WTC11 (cell line): Measurements from ENCODE around the gene TXNRD2. TPM values are rescaled to one million over a fixed set of nuclear protein-coding genes. Genes with fewer than 3 reads are reported as not detected.

Source experiments
- ATAC-seq: fragments of 200-7000 bp; cut with Tn5 transposase; 2 replicates; pipeline ENCODE4 v1.10.0; 2021; ENCODE audit warnings: mild to moderate bottlenecking, moderate library complexity
- CTCF ChIA-PET: fragments of 300-600 bp; sonication (Branson Sonifier 250); formaldehyde crosslinking; loops from one replicate; lab custom pipeline; 2021; ENCODE audit warnings: antibody characterized with exemption; lab: Charles Lee
- POLR2A ChIA-PET: fragments of 350-600 bp; sonication (Branson Sonifier 250); formaldehyde crosslinking; loops from one replicate; lab custom pipeline; 2021; ENCODE audit warnings: antibody characterized with exemption; lab: Charles Lee
- DNase-seq: peaks from one replicate; pipeline ENCODE4 v3.0.0; 2021; ENCODE audit warnings: low spot score
- H3K27ac Mint-ChIP-seq: 2 replicates; pipeline ENCODE4 v1.8.0; 2021; ENCODE audit warnings: mixed read lengths
- H3K27me3 Mint-ChIP-seq: 2 replicates; pipeline ENCODE4 v1.8.0; 2021; ENCODE audit warnings: low read depth, mild to moderate bottlenecking, moderate library complexity, mixed read lengths
- H3K36me3 Mint-ChIP-seq: 2 replicates; pipeline ENCODE4 v1.8.0; 2021; ENCODE audit warnings: mixed read lengths
- H3K4me1 Mint-ChIP-seq: 2 replicates; pipeline ENCODE4 v1.8.0; 2022; ENCODE audit warnings: mixed read lengths
- H3K4me3 Mint-ChIP-seq: 2 replicates; pipeline ENCODE4 v1.8.0; 2021; ENCODE audit warnings: mild to moderate bottlenecking, moderate library complexity, mixed read lengths
- H3K9me3 Mint-ChIP-seq: 2 replicates; pipeline ENCODE4 v1.8.0; 2021; ENCODE audit warnings: mixed read lengths
- ESRRA ChIP-seq: sonication (generic); formaldehyde crosslinking; IDR thresholded peaks from 2 replicates; pipeline ENCODE4 v1.8.1; 2022; ENCODE audit warnings: mild to moderate bottlenecking, missing genetic modification reagents, borderline replicate concordance
- GABPB1 ChIP-seq: sonication (generic); formaldehyde crosslinking; IDR thresholded peaks from 2 replicates; pipeline ENCODE4 v1.8.1; 2023; ENCODE audit warnings: mild to moderate bottlenecking, missing genetic modification reagents
- HMGA2 ChIP-seq: fragments of 250-450 bp; sonication (Bioruptor Pico); IDR thresholded peaks from 2 replicates; pipeline ENCODE4 v1.4.0; 2021; ENCODE audit warnings: mild to moderate bottlenecking, moderate library complexity
- JUN ChIP-seq: sonication (generic); formaldehyde crosslinking; IDR thresholded peaks from 2 replicates; pipeline ENCODE4 v1.8.0; 2023; ENCODE audit warnings: mild to moderate bottlenecking, missing genetic modification reagents
- KAT7 ChIP-seq: sonication (generic); formaldehyde crosslinking; IDR thresholded peaks from 2 replicates; pipeline ENCODE4 v1.8.1; 2023; ENCODE audit warnings: missing genetic modification reagents, mild to moderate bottlenecking, borderline replicate concordance
- NFATC4 ChIP-seq: fragments of 250-450 bp; sonication (Bioruptor Pico); IDR thresholded peaks from 2 replicates; pipeline ENCODE4 v1.9.0; 2021; ENCODE audit warnings: mild to moderate bottlenecking
- NFE2L1 ChIP-seq: sonication (generic); formaldehyde crosslinking; IDR thresholded peaks from 2 replicates; pipeline ENCODE4 v1.8.1; 2023; ENCODE audit warnings: missing genetic modification reagents
- NR3C1 ChIP-seq: sonication (generic); formaldehyde crosslinking; conservative IDR thresholded peaks from 2 replicates; pipeline ENCODE4 v1.8.1; 2023; ENCODE audit warnings: low read depth, mild to moderate bottlenecking, missing genetic modification reagents
- SMAD3 ChIP-seq: sonication (generic); formaldehyde crosslinking; IDR thresholded peaks from 2 replicates; pipeline ENCODE4 v1.8.0; 2022; ENCODE audit warnings: missing genetic modification reagents, mild to moderate bottlenecking, borderline replicate concordance
- TEAD4 ChIP-seq: sonication (generic); formaldehyde crosslinking; IDR thresholded peaks from 2 replicates; pipeline ENCODE4 v1.8.0; 2022; ENCODE audit warnings: mild to moderate bottlenecking, missing genetic modification reagents
- ZNF219 ChIP-seq: sonication (generic); formaldehyde crosslinking; IDR thresholded peaks from 2 replicates; pipeline ENCODE4 v1.8.0; 2023; ENCODE audit warnings: missing genetic modification reagents, mild to moderate bottlenecking, borderline replicate concordance
- ZNF232 ChIP-seq: sonication (generic); formaldehyde crosslinking; IDR thresholded peaks from 2 replicates; pipeline ENCODE4 v1.8.0; 2022; ENCODE audit warnings: mild to moderate bottlenecking, missing genetic modification reagents
- total RNA-seq: library from RNA; stranded (reverse); gene quantifications from 3 replicates; pipeline ENCODE4 v1.2.3, GENCODE V29; 2021
- TF ChIP-seq, protein P1 (sequence below): fragments of 250-450 bp; sonication (Bioruptor Pico); IDR thresholded peaks from 2 replicates; pipeline ENCODE4 v1.9.0; 2021; ENCODE audit warnings: moderate library complexity, mild to moderate bottlenecking, inconsistent platforms, borderline replicate concordance
- TF ChIP-seq, protein P2 (sequence below): fragments of 250-450 bp; sonication (Bioruptor Pico); IDR thresholded peaks from 2 replicates; pipeline ENCODE4 v2.1.2; 2022; ENCODE audit warnings: mild to moderate bottlenecking, moderate library complexity
- TF ChIP-seq, protein P3 (sequence below): fragments of 250-450 bp; sonication (Bioruptor Pico); IDR thresholded peaks from 2 replicates; pipeline ENCODE4 v1.9.0; 2021; ENCODE audit warnings: mild to moderate bottlenecking
- TF ChIP-seq, protein P4 (sequence below): sonication (generic); formaldehyde crosslinking; IDR thresholded peaks from 2 replicates; pipeline ENCODE4 v1.8.1; 2022; ENCODE audit warnings: low read depth, mild to moderate bottlenecking, moderate library complexity, missing genetic modification reagents, borderline replicate concordance
- TF ChIP-seq, protein P5 (sequence below): sonication (generic); formaldehyde crosslinking; IDR thresholded peaks from 2 replicates; pipeline ENCODE4 v1.8.1; 2022; ENCODE audit warnings: mild to moderate bottlenecking, moderate library complexity, missing genetic modification reagents

TXNRD2 gene
- total RNA-seq, 1 experiment from 2014 or later: 15.9 TPM

DNA sequence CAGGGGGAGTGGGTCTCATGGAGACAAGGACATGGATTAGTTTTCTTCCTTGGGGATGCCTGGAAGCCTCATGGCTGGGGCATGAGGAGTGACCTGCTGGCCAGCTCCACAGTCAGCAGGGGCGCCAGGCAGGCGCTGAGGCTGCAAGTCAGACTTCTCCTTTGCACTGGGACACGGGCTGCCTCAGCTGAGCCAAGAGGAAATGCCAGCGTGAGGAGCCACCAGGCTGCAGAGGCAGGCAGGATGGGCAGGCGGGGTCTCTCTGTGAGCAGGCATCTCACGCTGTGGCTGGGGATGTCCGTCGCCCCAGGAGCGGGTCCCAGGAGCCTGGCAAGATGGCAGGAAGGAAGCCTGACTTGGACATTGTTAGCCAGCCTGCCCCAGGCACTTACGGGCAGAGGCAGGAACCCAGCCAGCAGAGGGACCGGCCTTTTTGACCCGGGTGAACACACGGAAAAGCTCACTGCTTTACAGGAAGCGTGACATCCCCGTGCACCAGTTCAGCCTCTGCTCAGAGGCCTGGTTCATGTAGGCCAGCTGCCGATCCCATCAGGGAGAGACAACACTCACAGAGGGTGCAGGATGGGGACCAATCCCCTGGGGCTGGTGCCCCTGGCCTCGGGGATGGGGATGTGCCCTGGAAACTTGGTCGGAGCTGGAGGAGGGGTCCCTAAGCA is 97.1 kb downstream of the TXNRD2 start:
- Mint-ChIP-seq H3K4me3 (no peak overlapping the region), H3K36me3 (peaks cover 15% of the 10 kb centered on the region), H3K27ac (0 out of 2 replicates have a peak overlapping the region, but pooled peaks have one; percentile 23), H3K27me3 (no peaks in the 10 kb centered on the region), H3K4me1 (peaks cover 9% of the 10 kb centered on the region), H3K9me3 (peaks cover 9% of the 10 kb centered on the region)
- no peak for DNase-seq
- ChIA-PET POLR2A (interaction anchor here (1.3 kb wide), 1 partner anchor 11 kb away, joined by 4 read pairs; no protein-coding TSS in a partner anchor), CTCF (no interaction called here)
- TF ChIP-seq JUN (CRISPR knock-in tag) (no peak), TEAD4 (CRISPR knock-in tag) (no peak), GABPB1 (no peak), NR3C1 (CRISPR knock-in tag) (no peak), ZNF232 (CRISPR knock-in tag) (no peak), NFATC4 (CRISPR knock-in tag) (no peak), SMAD3 (CRISPR knock-in tag) (no peak), HMGA2 (CRISPR knock-in tag) (no peak), KAT7 (CRISPR knock-in tag) (no peak), ZNF219 (CRISPR knock-in tag) (no peak), ESRRA (CRISPR knock-in tag) (no peak)
- TF ChIP-seq, protein P1, sequence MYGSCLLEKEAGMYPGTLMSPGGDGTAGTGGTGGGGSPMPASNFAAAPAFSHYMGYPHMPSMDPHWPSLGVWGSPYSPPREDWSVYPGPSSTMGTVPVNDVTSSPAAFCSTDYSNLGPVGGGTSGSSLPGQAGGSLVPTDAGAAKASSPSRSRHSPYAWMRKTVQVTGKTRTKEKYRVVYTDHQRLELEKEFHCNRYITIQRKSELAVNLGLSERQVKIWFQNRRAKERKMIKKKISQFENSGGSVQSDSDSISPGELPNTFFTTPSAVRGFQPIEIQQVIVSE (CRISPR knock-in tag): no peak
- TF ChIP-seq, protein P2, sequence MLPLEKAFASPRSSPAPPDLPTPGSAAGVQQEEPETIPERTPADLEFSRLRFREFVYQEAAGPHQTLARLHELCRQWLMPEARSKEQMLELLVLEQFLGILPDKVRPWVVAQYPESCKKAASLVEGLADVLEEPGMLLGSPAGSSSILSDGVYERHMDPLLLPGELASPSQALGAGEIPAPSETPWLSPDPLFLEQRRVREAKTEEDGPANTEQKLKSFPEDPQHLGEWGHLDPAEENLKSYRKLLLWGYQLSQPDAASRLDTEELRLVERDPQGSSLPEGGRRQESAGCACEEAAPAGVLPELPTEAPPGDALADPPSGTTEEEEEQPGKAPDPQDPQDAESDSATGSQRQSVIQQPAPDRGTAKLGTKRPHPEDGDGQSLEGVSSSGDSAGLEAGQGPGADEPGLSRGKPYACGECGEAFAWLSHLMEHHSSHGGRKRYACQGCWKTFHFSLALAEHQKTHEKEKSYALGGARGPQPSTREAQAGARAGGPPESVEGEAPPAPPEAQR: no peak
- TF ChIP-seq, protein P3, sequence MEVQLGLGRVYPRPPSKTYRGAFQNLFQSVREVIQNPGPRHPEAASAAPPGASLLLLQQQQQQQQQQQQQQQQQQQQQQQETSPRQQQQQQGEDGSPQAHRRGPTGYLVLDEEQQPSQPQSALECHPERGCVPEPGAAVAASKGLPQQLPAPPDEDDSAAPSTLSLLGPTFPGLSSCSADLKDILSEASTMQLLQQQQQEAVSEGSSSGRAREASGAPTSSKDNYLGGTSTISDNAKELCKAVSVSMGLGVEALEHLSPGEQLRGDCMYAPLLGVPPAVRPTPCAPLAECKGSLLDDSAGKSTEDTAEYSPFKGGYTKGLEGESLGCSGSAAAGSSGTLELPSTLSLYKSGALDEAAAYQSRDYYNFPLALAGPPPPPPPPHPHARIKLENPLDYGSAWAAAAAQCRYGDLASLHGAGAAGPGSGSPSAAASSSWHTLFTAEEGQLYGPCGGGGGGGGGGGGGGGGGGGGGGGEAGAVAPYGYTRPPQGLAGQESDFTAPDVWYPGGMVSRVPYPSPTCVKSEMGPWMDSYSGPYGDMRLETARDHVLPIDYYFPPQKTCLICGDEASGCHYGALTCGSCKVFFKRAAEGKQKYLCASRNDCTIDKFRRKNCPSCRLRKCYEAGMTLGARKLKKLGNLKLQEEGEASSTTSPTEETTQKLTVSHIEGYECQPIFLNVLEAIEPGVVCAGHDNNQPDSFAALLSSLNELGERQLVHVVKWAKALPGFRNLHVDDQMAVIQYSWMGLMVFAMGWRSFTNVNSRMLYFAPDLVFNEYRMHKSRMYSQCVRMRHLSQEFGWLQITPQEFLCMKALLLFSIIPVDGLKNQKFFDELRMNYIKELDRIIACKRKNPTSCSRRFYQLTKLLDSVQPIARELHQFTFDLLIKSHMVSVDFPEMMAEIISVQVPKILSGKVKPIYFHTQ: no peak
- TF ChIP-seq, protein P4, sequence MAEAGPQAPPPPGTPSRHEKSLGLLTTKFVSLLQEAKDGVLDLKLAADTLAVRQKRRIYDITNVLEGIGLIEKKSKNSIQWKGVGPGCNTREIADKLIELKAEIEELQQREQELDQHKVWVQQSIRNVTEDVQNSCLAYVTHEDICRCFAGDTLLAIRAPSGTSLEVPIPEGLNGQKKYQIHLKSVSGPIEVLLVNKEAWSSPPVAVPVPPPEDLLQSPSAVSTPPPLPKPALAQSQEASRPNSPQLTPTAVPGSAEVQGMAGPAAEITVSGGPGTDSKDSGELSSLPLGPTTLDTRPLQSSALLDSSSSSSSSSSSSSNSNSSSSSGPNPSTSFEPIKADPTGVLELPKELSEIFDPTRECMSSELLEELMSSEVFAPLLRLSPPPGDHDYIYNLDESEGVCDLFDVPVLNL (CRISPR knock-in tag): no peak
- ATAC-seq: peak; percentile 25; the same call in 1 of the 2 replicates

DNA sequence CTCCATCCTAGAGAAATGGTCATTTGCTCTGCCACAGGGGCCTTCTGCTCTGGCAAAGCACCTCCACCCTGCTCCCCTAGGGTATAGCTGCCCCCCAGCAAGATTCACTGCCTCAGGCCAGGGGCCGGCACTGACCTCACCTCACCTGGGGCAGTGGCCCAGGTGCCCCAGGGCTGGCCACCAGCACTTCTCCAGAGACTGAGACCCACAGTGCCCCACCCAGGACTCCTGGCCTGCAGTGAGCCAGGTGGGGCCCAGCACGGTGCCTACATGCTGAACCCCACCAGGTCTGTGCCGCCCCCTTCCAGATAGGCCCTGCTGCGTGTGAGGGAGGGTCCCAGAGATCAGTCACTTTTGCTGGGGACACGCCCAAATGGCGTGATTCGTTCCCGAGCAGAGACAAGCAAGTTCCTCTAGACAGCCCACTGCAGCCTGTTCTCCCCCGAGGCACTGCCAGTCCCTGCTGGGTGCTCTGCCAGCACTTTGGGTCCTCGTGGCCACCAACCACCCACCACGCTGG is 97.7 kb downstream of the TXNRD2 start:
- no peak overlapping the region for H3K4me3 Mint-ChIP-seq
- no peak for TF ChIP-seq NFE2L1 (CRISPR knock-in tag)
- TF ChIP-seq, protein P5, sequence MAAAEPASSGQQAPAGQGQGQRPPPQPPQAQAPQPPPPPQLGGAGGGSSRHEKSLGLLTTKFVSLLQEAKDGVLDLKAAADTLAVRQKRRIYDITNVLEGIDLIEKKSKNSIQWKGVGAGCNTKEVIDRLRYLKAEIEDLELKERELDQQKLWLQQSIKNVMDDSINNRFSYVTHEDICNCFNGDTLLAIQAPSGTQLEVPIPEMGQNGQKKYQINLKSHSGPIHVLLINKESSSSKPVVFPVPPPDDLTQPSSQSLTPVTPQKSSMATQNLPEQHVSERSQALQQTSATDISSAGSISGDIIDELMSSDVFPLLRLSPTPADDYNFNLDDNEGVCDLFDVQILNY (CRISPR knock-in tag): no peak
- TF ChIP-seq, all 79 proteins: peak for 0
- Mint-ChIP-seq H3K4me1 (peaks cover 9% of the 10 kb centered on the region), H3K27ac (0 out of 2 replicates have a peak overlapping the region, but pooled peaks have one; percentile 23), H3K9me3 (peaks cover 9% of the 10 kb centered on the region), H3K36me3 (peaks cover 14% of the 10 kb centered on the region), H3K27me3 (no peaks in the 10 kb centered on the region)
- ATAC-seq (no peak), DNase-seq (no peak)
- ChIA-PET POLR2A (interaction anchor here (1.3 kb wide), 1 partner anchor 12 kb away, joined by 4 read pairs; no protein-coding TSS in a partner anchor), CTCF (no interaction called here)
